NCI-H2196 (cell line): ENCODE data around the gene AFAP1L1.

Experiments
- DNase-seq: peaks from one replicate; lab custom pipeline; 2025; ENCODE audit not compliant: unreplicated experiment; lab: John Stamatoyannopoulos, UW

The AFAP1L1 gene

DNA sequence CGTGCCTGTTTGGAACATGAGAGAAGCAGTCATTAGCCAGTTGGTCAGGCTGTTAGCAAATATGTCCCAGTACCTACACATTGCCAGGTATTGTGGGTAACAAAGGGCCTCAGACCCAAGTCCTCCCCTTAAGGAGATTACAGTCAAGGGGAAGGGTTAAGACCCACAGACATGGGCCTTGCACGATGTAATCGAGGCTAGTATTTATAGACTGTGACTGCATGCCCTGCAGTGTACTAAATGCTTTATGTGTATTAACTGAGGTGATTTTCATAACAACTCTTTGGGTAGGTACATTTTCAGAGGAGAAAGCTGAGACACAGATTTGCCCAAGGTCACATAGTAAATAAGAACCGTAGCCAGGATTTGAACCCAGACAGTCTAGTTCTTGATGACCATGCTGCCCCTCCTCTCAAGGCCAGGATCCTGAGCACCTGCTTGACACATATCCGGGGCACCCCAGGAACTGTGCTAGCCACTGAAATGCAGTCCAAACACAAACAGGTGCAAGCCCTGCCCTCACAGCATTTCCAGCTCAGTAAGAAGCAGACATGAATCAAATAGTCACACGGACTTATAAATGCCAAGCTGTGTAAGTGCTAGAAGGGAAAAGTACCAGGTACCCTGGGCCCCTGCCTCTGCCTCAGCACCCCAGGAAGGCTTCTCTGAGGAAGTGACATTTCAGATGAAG is 41.6 kb downstream of the AFAP1L1 start:
- no peak for DNase-seq

- DNase-seq = no peak
These were observed 43.0 kb downstream of the AFAP1L1 start for GRCh38 chr5:149314571-149315111.

GRCh38 chr5:149315753-149316152 is 44.1 kb downstream of the AFAP1L1 start:
- DNase-seq = no peak

DNA sequence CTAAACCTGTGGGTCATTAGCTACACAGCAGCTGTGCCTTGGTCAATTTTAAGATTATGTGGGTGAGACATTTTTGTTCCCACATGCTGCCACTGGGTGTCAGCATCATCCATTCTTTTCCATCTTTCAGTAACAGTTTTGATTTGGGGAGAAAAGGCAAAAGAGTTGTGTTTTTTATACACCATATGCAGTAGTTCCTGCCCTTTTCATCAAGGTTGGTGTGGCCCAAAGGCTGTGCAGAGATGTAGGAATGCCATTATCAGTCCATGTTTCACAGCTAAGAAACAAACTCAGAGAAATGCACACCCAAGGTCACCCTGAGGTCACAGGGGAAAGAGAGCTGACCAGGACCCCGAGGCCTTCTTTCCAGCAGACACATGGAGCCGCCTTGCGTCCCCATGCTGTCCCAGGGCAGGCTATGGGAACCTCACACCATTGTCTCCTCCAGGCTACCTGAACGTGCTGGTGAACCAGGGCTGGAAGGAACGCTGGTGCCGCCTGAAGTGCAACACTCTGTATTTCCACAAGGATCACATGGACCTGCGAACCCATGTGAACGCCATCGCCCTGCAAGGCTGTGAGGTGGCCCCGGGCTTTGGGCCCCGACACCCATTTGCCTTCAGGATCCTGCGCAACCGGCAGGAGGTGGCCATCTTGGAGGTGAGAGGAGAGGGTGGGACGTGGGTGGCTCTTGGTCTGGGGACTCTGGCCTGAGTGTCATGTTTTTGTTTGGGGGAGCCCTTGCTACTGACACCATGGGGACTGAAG is 45.8 kb downstream of the AFAP1L1 start:
- DNase-seq = peak; percentile 35

- no peak for DNase-seq
These were observed 47.5 kb downstream of the AFAP1L1 start for GRCh38 chr5:149319174-149319573.

GRCh38 chr5:149320791-149321330 is 49.2 kb downstream of the AFAP1L1 start:
- DNase-seq = peak; percentile 84

GRCh38 chr5:149322518-149322917 is 50.9 kb downstream of the AFAP1L1 start:
- no peak for DNase-seq

GRCh38 chr5:149323210-149323609 is 51.6 kb downstream of the AFAP1L1 start:
- DNase-seq = no peak

GRCh38 chr5:149323621-149324205 is 52.1 kb downstream of the AFAP1L1 start:
- no peak for DNase-seq

DNA sequence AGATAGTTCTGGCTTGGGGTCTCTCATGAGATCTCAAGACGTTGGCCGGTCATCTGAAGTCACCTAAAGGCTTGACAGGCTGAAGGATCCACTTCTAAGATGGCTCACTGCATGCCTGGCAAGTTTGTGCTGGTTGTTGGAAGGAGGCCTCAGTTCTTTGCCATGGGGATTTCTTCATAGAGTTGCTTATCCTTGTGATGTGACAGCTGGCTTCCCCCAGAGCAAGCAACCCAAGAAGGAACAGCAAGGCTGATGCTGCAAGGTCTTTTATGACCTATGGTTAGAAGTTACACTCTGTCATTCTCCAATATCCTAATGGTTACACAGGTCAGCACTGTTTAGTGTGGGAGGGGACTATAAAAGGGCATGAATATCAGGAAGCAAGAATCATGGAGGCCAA is 53.0 kb downstream of the AFAP1L1 start:
- no peak for DNase-seq

- peak; percentile 40 for DNase-seq
These were observed 53.6 kb downstream of the AFAP1L1 start for GRCh38 chr5:149325166-149325735.

GRCh38 chr5:149325894-149326293 is 54.2 kb downstream of the AFAP1L1 start:
- DNase-seq = no peak

DNA sequence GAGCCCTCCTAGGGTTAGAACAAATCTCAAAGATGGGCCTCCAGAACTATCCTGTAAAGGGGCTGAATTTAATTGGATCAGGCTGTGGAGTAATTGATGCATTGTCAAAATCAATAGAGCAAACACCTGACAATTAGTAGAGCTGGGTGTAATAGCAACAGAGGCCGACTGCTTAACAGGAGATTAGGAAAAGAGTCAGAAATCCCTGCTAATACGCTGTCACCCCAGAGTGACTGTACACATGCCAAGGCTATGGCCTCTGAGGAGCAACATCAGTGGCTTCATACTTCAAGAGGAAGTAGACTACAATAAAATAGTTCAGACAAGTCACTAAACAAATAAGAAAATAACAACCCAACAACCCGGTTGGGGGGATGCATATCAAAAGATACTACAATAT is 55.0 kb downstream of the AFAP1L1 start:
- DNase-seq = no peak

GRCh38 chr5:149328177-149328576 is 56.5 kb downstream of the AFAP1L1 start:
- DNase-seq = no peak

GRCh38 chr5:149333711-149334443 is 62.2 kb downstream of the AFAP1L1 start:
- DNase-seq = no peak

DNA sequence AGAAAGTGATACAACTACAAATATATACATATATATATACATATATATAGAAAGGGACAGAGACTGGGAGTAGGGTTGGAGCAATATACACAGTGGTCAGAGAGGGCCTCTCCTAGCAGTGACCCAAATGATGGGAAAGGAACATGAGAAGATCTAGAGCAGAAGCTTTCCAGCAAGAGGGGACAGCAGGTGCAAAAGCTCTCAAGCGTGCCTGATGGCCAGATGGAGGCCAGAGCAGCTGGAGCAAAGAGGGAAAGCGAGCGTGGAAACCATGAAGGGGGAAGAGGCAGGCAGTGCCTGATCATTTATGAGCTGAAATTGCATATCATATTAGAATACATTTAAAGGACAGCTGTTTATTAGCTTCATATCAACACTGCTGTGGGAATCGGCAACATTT is 66.1 kb downstream of the AFAP1L1 start:
- peak; percentile 74 for DNase-seq

- DNase-seq = peak; percentile 15
These were observed 66.7 kb downstream of the AFAP1L1 start for GRCh38 chr5:149338364-149338763.

GRCh38 chr5:149340920-149341319 is 69.3 kb downstream of the AFAP1L1 start:
- no peak for DNase-seq

DNA sequence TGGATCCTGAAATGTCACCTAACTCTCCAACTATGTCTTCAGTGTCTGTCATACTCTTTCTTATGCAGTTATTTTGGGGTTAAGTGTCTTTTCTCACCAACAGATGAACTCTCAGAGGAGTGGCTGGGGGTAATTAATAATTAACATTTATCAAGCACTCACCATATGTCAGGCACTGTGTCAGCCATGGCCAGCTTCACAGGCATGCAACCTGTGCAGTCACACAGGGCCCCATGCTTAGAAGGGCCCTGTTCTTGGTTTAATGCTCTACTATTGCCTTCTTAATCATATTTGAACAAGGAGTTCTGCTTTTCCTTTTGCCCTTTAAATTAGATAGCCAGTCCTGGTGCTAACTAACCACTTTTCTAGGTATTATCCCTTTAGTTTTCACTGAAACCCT is 70.2 kb downstream of the AFAP1L1 start:
- DNase-seq = no peak

- DNase-seq = no peak
These were observed 72.5 kb downstream of the AFAP1L1 start for GRCh38 chr5:149344151-149344550.
